ENCODE data around the gene JPH4.

GRCh38 chr14:23564181-23564812, 14.3 kb downstream of the JPH4 start:
- TF ChIP-seq, protein P1, sequence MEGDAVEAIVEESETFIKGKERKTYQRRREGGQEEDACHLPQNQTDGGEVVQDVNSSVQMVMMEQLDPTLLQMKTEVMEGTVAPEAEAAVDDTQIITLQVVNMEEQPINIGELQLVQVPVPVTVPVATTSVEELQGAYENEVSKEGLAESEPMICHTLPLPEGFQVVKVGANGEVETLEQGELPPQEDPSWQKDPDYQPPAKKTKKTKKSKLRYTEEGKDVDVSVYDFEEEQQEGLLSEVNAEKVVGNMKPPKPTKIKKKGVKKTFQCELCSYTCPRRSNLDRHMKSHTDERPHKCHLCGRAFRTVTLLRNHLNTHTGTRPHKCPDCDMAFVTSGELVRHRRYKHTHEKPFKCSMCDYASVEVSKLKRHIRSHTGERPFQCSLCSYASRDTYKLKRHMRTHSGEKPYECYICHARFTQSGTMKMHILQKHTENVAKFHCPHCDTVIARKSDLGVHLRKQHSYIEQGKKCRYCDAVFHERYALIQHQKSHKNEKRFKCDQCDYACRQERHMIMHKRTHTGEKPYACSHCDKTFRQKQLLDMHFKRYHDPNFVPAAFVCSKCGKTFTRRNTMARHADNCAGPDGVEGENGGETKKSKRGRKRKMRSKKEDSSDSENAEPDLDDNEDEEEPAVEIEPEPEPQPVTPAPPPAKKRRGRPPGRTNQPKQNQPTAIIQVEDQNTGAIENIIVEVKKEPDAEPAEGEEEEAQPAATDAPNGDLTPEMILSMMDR (IDR thresholded peaks at IDR 0.05; ENCODE audit: low read length): no peak
- TF ChIP-seq EZH2 (IDR thresholded peaks at IDR 0.05; ENCODE audit: borderline replicate concordance, low read length): no peak
